ENCODE results near the gene FBN2. TPM values are rescaled to one million over a fixed set of nuclear protein-coding genes. Genes with fewer than 3 reads are reported as not detected.

FBN2 gene
- polyA plus RNA-seq, 1 donor from 2014 or later, result 1.6 TPM

DNA sequence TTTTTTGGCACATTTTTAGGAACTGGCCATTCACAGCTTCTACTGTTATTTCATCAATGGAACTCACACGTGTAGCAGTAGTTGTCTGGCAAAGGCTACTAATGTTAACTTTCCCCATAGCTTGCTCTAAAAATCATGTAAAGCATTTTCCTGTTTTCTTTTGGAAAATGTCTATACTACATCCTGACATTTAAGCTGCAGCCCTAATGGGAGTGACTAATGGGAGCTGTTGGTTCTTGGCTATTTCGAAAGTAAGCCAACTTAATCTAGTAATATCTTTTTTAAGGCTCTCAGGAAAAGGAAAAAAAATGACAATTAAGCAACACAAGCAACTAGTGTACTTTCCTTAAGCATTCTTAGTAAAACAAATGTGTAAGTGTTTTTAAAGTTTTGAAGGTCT is 285.3 kb downstream of the FBN2 start:
- Histone ChIP-seq H2AFZ (ENCODE audit: low read depth, low read length) (no peak overlapping the region), H3K27me3 (ENCODE audit: insufficient read depth, low read depth, low read length) (no peaks in the 10 kb centered on the region), H3K79me2 (replicated peaks; ENCODE audit: insufficient read depth, low read length) (no peaks in the 10 kb centered on the region), H3K9ac (ENCODE audit: low read length) (no peak overlapping the region), H3K36me3 (ENCODE audit: insufficient read depth, low read length) (no peaks in the 10 kb centered on the region), H3K9me3 (ENCODE audit: low read length) (no peaks in the 10 kb centered on the region), H4K20me1 (ENCODE audit: insufficient read depth) (no peaks in the 10 kb centered on the region), H3K27ac (ENCODE audit: low read length) (no peak overlapping the region), H3K4me2 (ENCODE audit: low read length) (no peak overlapping the region), H3F3A (ENCODE audit: insufficient read depth, low read length, poor library complexity, severe bottlenecking) (no peaks in the 10 kb centered on the region), H3K9me2 (ENCODE audit: insufficient read depth, low read length) (no peaks in the 10 kb centered on the region), H3K4me3 (ENCODE audit: low read length) (no peak overlapping the region)
- TF ChIP-seq CTCF (IDR thresholded peaks at IDR 0.05; ENCODE audit: poor library complexity, severe bottlenecking), result no peak
- TF ChIP-seq EZH2 (IDR thresholded peaks at IDR 0.05; ENCODE audit: borderline replicate concordance, insufficient read depth, low read length, poor library complexity, severe bottlenecking), result no peak
- no peak for TF ChIP-seq TAF1 (IDR thresholded peaks at IDR 0.05; ENCODE audit: low read depth)
- no peak for TF ChIP-seq POLR2AphosphoS5 (IDR thresholded peaks at IDR 0.05)
- TF ChIP-seq REST (IDR thresholded peaks at IDR 0.05; ENCODE audit: borderline replicate concordance), result no peak
- TF ChIP-seq SMC3 (conservative IDR thresholded peaks at IDR 0.05; ENCODE audit: poor library complexity), result no peak
- no peak for TF ChIP-seq RAD21 (conservative IDR thresholded peaks at IDR 0.05)
- no peak for TF ChIP-seq EP300 (conservative IDR thresholded peaks at IDR 0.05; ENCODE audit: poor library complexity, severe bottlenecking)
- TF ChIP-seq MXI1 (conservative IDR thresholded peaks at IDR 0.05; ENCODE audit: poor library complexity, severe bottlenecking), result no peak

- Histone ChIP-seq H3K9me3 (ENCODE audit: low read length) (no peaks in the 10 kb centered on the region), H4K20me1 (ENCODE audit: insufficient read depth) (no peaks in the 10 kb centered on the region), H3K9ac (ENCODE audit: low read length) (no peak overlapping the region), H3K36me3 (ENCODE audit: insufficient read depth, low read length) (no peaks in the 10 kb centered on the region), H3K9me2 (ENCODE audit: insufficient read depth, low read length) (no peaks in the 10 kb centered on the region), H3K27me3 (ENCODE audit: insufficient read depth, low read depth, low read length) (no peaks in the 10 kb centered on the region), H3K79me2 (replicated peaks; ENCODE audit: insufficient read depth, low read length) (no peaks in the 10 kb centered on the region), H3F3A (ENCODE audit: insufficient read depth, low read length, poor library complexity, severe bottlenecking) (no peaks in the 10 kb centered on the region), H2AFZ (ENCODE audit: low read depth, low read length) (no peak overlapping the region), H3K4me2 (ENCODE audit: low read length) (no peak overlapping the region), H3K4me3 (ENCODE audit: low read length) (no peak overlapping the region), H3K27ac (ENCODE audit: low read length) (no peak overlapping the region)
- TF ChIP-seq EZH2 (IDR thresholded peaks at IDR 0.05; ENCODE audit: borderline replicate concordance, insufficient read depth, low read length, poor library complexity, severe bottlenecking) (no peak), RAD21 (conservative IDR thresholded peaks at IDR 0.05) (no peak), TAF1 (IDR thresholded peaks at IDR 0.05; ENCODE audit: low read depth) (no peak), MXI1 (conservative IDR thresholded peaks at IDR 0.05; ENCODE audit: poor library complexity, severe bottlenecking) (no peak)
These were observed 285.8 kb downstream of the FBN2 start for GRCh38 chr5:128252196-128252595.
